ENCODE data around the gene PPM1H. TPM values are rescaled to one million over a fixed set of nuclear protein-coding genes. Genes with fewer than 3 reads are reported as not detected.
"Not testable (repeated sequence)": the region's sequence is repeated elsewhere in the genome, so short reads cannot be mapped to it uniquely, and the experiment has no call there.

The PPM1H gene
- total RNA-seq, 5 donors from 2014 or later (not counting 1 experiment from before 2014, with no cell fraction given) = 0.18 to 0.82 (median 0.42) TPM

- H3K36me3 ChIP-seq (ENCODE audit: control insufficient read depth in 2 of 2, extremely low read depth in 1 of 2, insufficient read depth in 1 of 2, low read length in 1 of 2); H3K4me1 Mint-ChIP-seq; H3K4me1 ChIP-seq (ENCODE audit: control insufficient read depth in 1 of 2, extremely low read depth in 1 of 2, insufficient read depth in 2 of 2, low read length in 2 of 2); H3K27me3 Mint-ChIP-seq; H3K9me3 Mint-ChIP-seq; H3K36me3 Mint-ChIP-seq; DNase-seq; H3K27me3 ChIP-seq (replicated peaks in 1 of 2; ENCODE audit: control insufficient read depth in 2 of 2, extremely low read depth in 1 of 2, insufficient read depth in 2 of 2, low read length in 1 of 2); H3K4me3 ChIP-seq (ENCODE audit: control insufficient read depth in 1 of 2, extremely low read depth in 1 of 2, low read length in 1 of 2); H3K4me3 Mint-ChIP-seq; H3K9me3 ChIP-seq; H3K27ac ChIP-seq (ENCODE audit: low read length); POLR2A ChIA-PET; ATAC-seq (replicated peaks in 1 of 4); CTCF ChIA-PET; H3K27ac Mint-ChIP-seq: not testable (repeated sequence)
- WGBS (ENCODE audit: insufficient coverage) = 86% methylated on average over 11 of the region's 11 CpGs
Measured at GRCh38 chr12:62965242-62965641, 30.3 kb upstream of the PPM1H start.

DNA sequence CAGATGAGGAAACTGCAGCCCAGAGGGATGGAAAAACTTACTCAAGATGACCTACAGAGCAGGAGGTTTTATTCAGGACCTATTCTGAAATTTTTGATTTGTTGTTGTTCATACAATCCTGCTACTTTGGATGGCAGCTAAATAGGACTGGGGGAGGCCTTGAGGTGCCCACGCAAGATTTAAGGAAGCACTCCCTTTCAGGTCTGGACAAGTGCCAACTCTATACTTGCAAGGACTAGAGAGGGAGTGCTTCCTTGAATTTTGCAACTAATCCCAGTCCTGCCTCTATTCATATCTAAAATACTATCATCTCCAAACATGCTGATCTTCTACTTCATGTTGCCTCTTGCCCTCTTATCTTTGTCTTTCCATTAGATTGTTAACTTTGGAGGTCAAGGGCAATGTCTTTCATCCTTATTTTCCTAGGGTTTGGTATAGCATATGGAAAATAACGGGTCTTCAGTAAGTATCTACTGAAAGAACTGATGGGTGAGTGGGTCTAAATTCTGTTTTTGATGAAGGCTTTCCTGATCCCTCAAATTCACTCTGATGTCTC lies 28.6 kb upstream of the PPM1H start:
- Mint-ChIP-seq H3K4me3 (no peak overlapping the region), H3K36me3 (no peaks in the 10 kb centered on the region), H3K27me3 (peaks cover 0 to 3% of the 10 kb centered on the region in 2 donors), H3K27ac (no peak overlapping the region), H3K4me1 (no peaks in the 10 kb centered on the region), H3K9me3 (no peaks in the 10 kb centered on the region)
- ATAC-seq (replicated peaks in 1 of 4) = no peak
- CTCF ChIA-PET = no interaction called here
- DNase-seq = no peak
- no peak overlapping the region for H3K27ac ChIP-seq (ENCODE audit: low read length)
- H3K9me3 ChIP-seq = no peaks in the 10 kb centered on the region
- no CpG with 5 or more reads among the region's 2 CpGs for WGBS (ENCODE audit: insufficient coverage)
- POLR2A ChIA-PET = no interaction called here
- no peak overlapping the region for H3K4me3 ChIP-seq (ENCODE audit: control insufficient read depth in 1 of 2, extremely low read depth in 1 of 2, low read length in 1 of 2)
- H3K4me1 ChIP-seq (ENCODE audit: control insufficient read depth in 1 of 2, extremely low read depth in 1 of 2, insufficient read depth in 2 of 2, low read length in 2 of 2) = no peaks in the 10 kb centered on the region
- peaks cover 0 to 2% of the 10 kb centered on the region in 2 experiments for H3K27me3 ChIP-seq (replicated peaks in 1 of 2; ENCODE audit: control insufficient read depth in 2 of 2, extremely low read depth in 1 of 2, insufficient read depth in 2 of 2, low read length in 1 of 2)
- no peaks in the 10 kb centered on the region for H3K36me3 ChIP-seq (ENCODE audit: control insufficient read depth in 2 of 2, extremely low read depth in 1 of 2, insufficient read depth in 1 of 2, low read length in 1 of 2)

GRCh38 chr12:62960324-62960723 lies 25.4 kb upstream of the PPM1H start:
- no peak overlapping the region for H3K27ac ChIP-seq (ENCODE audit: low read length)
- DNase-seq (no peak), ATAC-seq (replicated peaks in 1 of 4) (no peak)
- H3K27me3 ChIP-seq (replicated peaks in 1 of 2; ENCODE audit: control insufficient read depth in 2 of 2, extremely low read depth in 1 of 2, insufficient read depth in 2 of 2, low read length in 1 of 2) = peaks cover 0 to 6% of the 10 kb centered on the region in 2 experiments
- ChIA-PET POLR2A (no interaction called here), CTCF (no interaction called here)
- H3K36me3 ChIP-seq (ENCODE audit: control insufficient read depth in 2 of 2, extremely low read depth in 1 of 2, insufficient read depth in 1 of 2, low read length in 1 of 2) = no peaks in the 10 kb centered on the region
- H3K4me1 ChIP-seq (ENCODE audit: control insufficient read depth in 1 of 2, extremely low read depth in 1 of 2, insufficient read depth in 2 of 2, low read length in 2 of 2) = no peaks in the 10 kb centered on the region
- H3K4me3 Mint-ChIP-seq = no peak overlapping the region
- no peak overlapping the region for H3K4me3 ChIP-seq (ENCODE audit: control insufficient read depth in 1 of 2, extremely low read depth in 1 of 2, low read length in 1 of 2)
- no peaks in the 10 kb centered on the region for H3K36me3 Mint-ChIP-seq
- H3K9me3 Mint-ChIP-seq = no peaks in the 10 kb centered on the region
- no CpG with 5 or more reads among the region's 1 CpG for WGBS (ENCODE audit: insufficient coverage)
- peaks cover 0 to 2% of the 10 kb centered on the region in 2 donors for H3K27me3 Mint-ChIP-seq
- H3K9me3 ChIP-seq = no peaks in the 10 kb centered on the region
- no peaks in the 10 kb centered on the region for H3K4me1 Mint-ChIP-seq
- H3K27ac Mint-ChIP-seq = no peak overlapping the region

- WGBS (ENCODE audit: insufficient coverage) = 69% methylated on average over 3 of the region's 8 CpGs
- H3K27ac ChIP-seq (ENCODE audit: low read length) = no peak overlapping the region
- DNase-seq (no peak), ATAC-seq (replicated peaks in 1 of 4) (no peak)
- no peaks in the 10 kb centered on the region for H3K36me3 Mint-ChIP-seq
- H3K27me3 ChIP-seq (replicated peaks in 1 of 2; ENCODE audit: control insufficient read depth in 2 of 2, extremely low read depth in 1 of 2, insufficient read depth in 2 of 2, low read length in 1 of 2) = peaks cover 0 to 6% of the 10 kb centered on the region in 2 experiments
- H3K36me3 ChIP-seq (ENCODE audit: control insufficient read depth in 2 of 2, extremely low read depth in 1 of 2, insufficient read depth in 1 of 2, low read length in 1 of 2) = no peaks in the 10 kb centered on the region
- no peaks in the 10 kb centered on the region for H3K4me1 ChIP-seq (ENCODE audit: control insufficient read depth in 1 of 2, extremely low read depth in 1 of 2, insufficient read depth in 2 of 2, low read length in 2 of 2)
- H3K27ac Mint-ChIP-seq = no peak overlapping the region
- H3K4me3 ChIP-seq (ENCODE audit: control insufficient read depth in 1 of 2, extremely low read depth in 1 of 2, low read length in 1 of 2) = no peak overlapping the region
- no peaks in the 10 kb centered on the region for H3K9me3 Mint-ChIP-seq
- H3K4me3 Mint-ChIP-seq = no peak overlapping the region
- no peaks in the 10 kb centered on the region for H3K4me1 Mint-ChIP-seq
- ChIA-PET POLR2A (no interaction called here), CTCF (interaction anchor here in 1 of 2 donors (0.7 kb wide), 1 partner anchor 267 kb away, joined by 3 read pairs; no protein-coding TSS in a partner anchor)
- no peaks in the 10 kb centered on the region for H3K9me3 ChIP-seq
- H3K27me3 Mint-ChIP-seq = no peaks in the 10 kb centered on the region
Measured at GRCh38 chr12:62959745-62960144, 24.8 kb upstream of the PPM1H start.

- no peak overlapping the region for H3K27ac ChIP-seq (ENCODE audit: low read length)
- no peak for ATAC-seq (replicated peaks in 1 of 4)
- Mint-ChIP-seq H3K4me1 (no peaks in the 10 kb centered on the region), H3K27ac (no peak overlapping the region), H3K4me3 (no peak overlapping the region), H3K9me3 (peaks cover 0 to 3% (median 0%) of the 10 kb centered on the region in 3 donors), H3K27me3 (peaks cover 0 to 1% of the 10 kb centered on the region in 2 donors), H3K36me3 (no peaks in the 10 kb centered on the region)
- no peak for DNase-seq
- ChIA-PET CTCF (interaction anchor here in 1 of 2 donors (0.6 kb wide), 1 partner anchor 19 kb away, joined by 3 read pairs; no protein-coding TSS in a partner anchor), POLR2A (no interaction called here)
- H3K4me1 ChIP-seq (ENCODE audit: control insufficient read depth in 1 of 2, extremely low read depth in 1 of 2, insufficient read depth in 2 of 2, low read length in 2 of 2) = no peaks in the 10 kb centered on the region
- peaks cover 0 to 10% of the 10 kb centered on the region in 2 experiments for H3K27me3 ChIP-seq (replicated peaks in 1 of 2; ENCODE audit: control insufficient read depth in 2 of 2, extremely low read depth in 1 of 2, insufficient read depth in 2 of 2, low read length in 1 of 2)
- WGBS (ENCODE audit: insufficient coverage) = no CpG with 5 or more reads among the region's 2 CpGs
- no peaks in the 10 kb centered on the region for H3K9me3 ChIP-seq
- H3K36me3 ChIP-seq (ENCODE audit: control insufficient read depth in 2 of 2, extremely low read depth in 1 of 2, insufficient read depth in 1 of 2, low read length in 1 of 2) = no peaks in the 10 kb centered on the region
- H3K4me3 ChIP-seq (ENCODE audit: control insufficient read depth in 1 of 2, extremely low read depth in 1 of 2, low read length in 1 of 2) = no peak overlapping the region
Measured at GRCh38 chr12:62957233-62957953, 22.4 kb upstream of the PPM1H start.

DNA sequence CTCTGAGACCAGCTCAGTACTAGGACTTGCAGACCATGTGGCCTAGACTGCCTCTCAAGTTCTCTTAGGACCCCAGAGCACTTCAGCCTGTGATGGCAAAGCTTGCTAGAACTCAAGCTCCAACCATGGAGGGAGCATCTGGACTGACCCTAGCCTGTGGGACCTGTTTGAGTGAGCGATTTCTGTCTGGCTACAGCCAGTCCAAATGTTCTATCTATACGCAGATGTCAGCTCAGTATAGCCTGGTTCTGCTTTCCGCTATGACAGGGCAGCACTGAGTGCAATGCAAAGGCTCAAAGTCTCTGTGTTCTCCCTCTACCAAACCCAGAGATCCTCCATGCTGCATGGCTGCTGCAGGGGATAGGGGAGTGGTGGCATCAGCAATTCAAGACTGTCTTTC lies 20.7 kb upstream of the PPM1H start:
- H3K36me3 ChIP-seq (ENCODE audit: control insufficient read depth in 2 of 2, extremely low read depth in 1 of 2, insufficient read depth in 1 of 2, low read length in 1 of 2) = no peaks in the 10 kb centered on the region
- ATAC-seq (replicated peaks in 1 of 4) (no peak), DNase-seq (no peak)
- Mint-ChIP-seq H3K4me1 (no peaks in the 10 kb centered on the region), H3K9me3 (peaks cover 0 to 9% (median 0%) of the 10 kb centered on the region in 3 donors), H3K27me3 (peaks cover 1 to 4% of the 10 kb centered on the region in 2 donors), H3K27ac (no peak overlapping the region), H3K4me3 (no peak overlapping the region), H3K36me3 (no peaks in the 10 kb centered on the region)
- H3K4me1 ChIP-seq (ENCODE audit: control insufficient read depth in 1 of 2, extremely low read depth in 1 of 2, insufficient read depth in 2 of 2, low read length in 2 of 2) = no peaks in the 10 kb centered on the region
- ChIA-PET CTCF (no interaction called here), POLR2A (no interaction called here)
- no peaks in the 10 kb centered on the region for H3K9me3 ChIP-seq
- H3K27ac ChIP-seq (ENCODE audit: low read length) = no peak overlapping the region
- H3K27me3 ChIP-seq (replicated peaks in 1 of 2; ENCODE audit: control insufficient read depth in 2 of 2, extremely low read depth in 1 of 2, insufficient read depth in 2 of 2, low read length in 1 of 2) = peaks cover 0 to 8% of the 10 kb centered on the region in 2 experiments
- 100% methylated on average over 1 of the region's 3 CpGs for WGBS (ENCODE audit: insufficient coverage)
- H3K4me3 ChIP-seq (ENCODE audit: control insufficient read depth in 1 of 2, extremely low read depth in 1 of 2, low read length in 1 of 2) = no peak overlapping the region
